SK-N-SH (cell line): ENCODE data around the gene LRRC1. TPM values are rescaled to one million over a fixed set of nuclear protein-coding genes. Genes with fewer than 3 reads are reported as not detected.

Experiments
- CTCF ChIA-PET: fragments of 300-600, 350-600 bp; formaldehyde crosslinking; extraction: SDS; loops from one replicate; lab custom pipeline; 2021; lab: Yijun Ruan, JAX
- POLR2A ChIA-PET: fragments of 350-600 bp; sonication (Branson Sonifier 250); formaldehyde crosslinking; extraction: SDS; loops from one replicate; lab custom pipeline; 2020; ENCODE audit warnings: antibody characterized with exemption, inconsistent platforms; lab: Yijun Ruan, JAX
- DNase-seq: peaks from one replicate; pipeline ENCODE4 v3.0.0; 2012
- H2AFZ ChIP-seq: fragments of 200-600 bp; sonication (generic); 2 replicates; pipeline ENCODE4 v1.8.1; 2016; ENCODE audit warnings: antibody characterized with exemption, mild to moderate bottlenecking, low read depth
- H3F3A ChIP-seq: fragments of 200-600 bp; sonication (generic); replicated peaks from 2 replicates; pipeline ENCODE3; 2016; ENCODE audit warnings: antibody characterized with exemption, mild to moderate bottlenecking; ENCODE audit not compliant: insufficient read depth
- H3K27ac ChIP-seq, 2 experiments: fragments of 200-500 bp in 1 of 2; fragments of 200-600 bp in 1 of 2; sonication (Bioruptor generic) in 1 of 2; sonication (generic), shearing (Covaris generic) in 1 of 2; 2 replicates each; pipeline versions ENCODE4 v1.5.1 to v1.6.1; 2014 to 2016; ENCODE audit warnings: low read depth in 2 of 2, inconsistent platforms in 1 of 2, low read length in 1 of 2, mild to moderate bottlenecking in 1 of 2, mixed read lengths in 1 of 2
- H3K27me3 ChIP-seq: fragments of 200-600 bp; sonication (generic), shearing (Covaris generic); 2 replicates; pipeline ENCODE4 v1.6.1; 2016; ENCODE audit warnings: mixed run types; ENCODE audit not compliant: insufficient read depth
- H3K36me3 ChIP-seq, 2 experiments: fragments of 200-500 bp in 1 of 2; fragments of 200-600 bp in 1 of 2; sonication (Bioruptor generic) in 1 of 2; sonication (generic) in 1 of 2; replicated peaks in 1 of 2; 2 replicates each; pipeline versions ENCODE3 to v1.5.1; 2014 to 2016; ENCODE audit warnings: low read length in 1 of 2, mild to moderate bottlenecking in 1 of 2; ENCODE audit not compliant: insufficient read depth in 2 of 2, control insufficient read depth in 1 of 2
- H3K4me1 ChIP-seq, 2 experiments: fragments of 200-500 bp in 1 of 2; fragments of 200-600 bp in 1 of 2; sonication (Bioruptor generic) in 1 of 2; sonication (generic), shearing (Covaris generic) in 1 of 2; 2 replicates each; pipeline versions ENCODE4 v1.5.1 to v1.6.1; 2014 to 2016; ENCODE audit warnings: low read depth in 1 of 2, low read length in 1 of 2, mixed run types in 1 of 2; ENCODE audit not compliant: insufficient read depth in 2 of 2, control insufficient read depth in 1 of 2
- H3K4me2 ChIP-seq: fragments of 200-600 bp; sonication (generic), shearing (Covaris generic); 2 replicates; pipeline ENCODE4 v1.6.1; 2017; ENCODE audit warnings: mixed run types
- H3K4me3 ChIP-seq, 2 experiments: fragments of 200-500 bp in 1 of 2; fragments of 200-600 bp in 1 of 2; sonication (Bioruptor generic) in 1 of 2; sonication (generic), shearing (Covaris generic) in 1 of 2; 2 replicates each; pipeline versions ENCODE4 v1.5.1 to v1.8.1; 2014 to 2016; ENCODE audit warnings: low read depth in 2 of 2, inconsistent platforms in 1 of 2, low read length in 1 of 2, mild to moderate bottlenecking in 1 of 2, mixed read lengths in 1 of 2, moderate library complexity in 1 of 2
- H3K79me2 ChIP-seq: fragments of 200-600 bp; sonication (generic); 2 replicates; pipeline ENCODE4 v1.8.1; 2017; ENCODE audit warnings: mild to moderate bottlenecking; ENCODE audit not compliant: insufficient read depth
- H3K9ac ChIP-seq: fragments of 200-600 bp; sonication (generic); 2 replicates; pipeline ENCODE4 v1.6.1; 2017; ENCODE audit warnings: mixed run types
- H3K9me2 ChIP-seq: fragments of 200-600 bp; sonication (generic); 2 replicates; pipeline ENCODE4 v1.6.1; 2017; ENCODE audit warnings: mixed run types
- H3K9me3 ChIP-seq: fragments of 200-600 bp; sonication (generic); 2 replicates; pipeline ENCODE4 v1.6.1; 2017; ENCODE audit warnings: mixed run types, mild to moderate bottlenecking, moderate library complexity
- H4K20me1 ChIP-seq: fragments of 200-600 bp; sonication (generic); 2 replicates; pipeline ENCODE4 v1.6.1; 2017; ENCODE audit warnings: mild to moderate bottlenecking, mixed run types; ENCODE audit not compliant: insufficient read depth
- CTCF ChIP-seq: fragments of 200-600 bp; sonication (generic); IDR thresholded peaks from 2 replicates; pipeline ENCODE4 v1.6.1; 2017; ENCODE audit warnings: antibody characterized with exemption, mild to moderate bottlenecking, moderate library complexity
- GATA2 ChIP-seq: sonication (generic); formaldehyde crosslinking; IDR thresholded peaks from 2 replicates; pipeline ENCODE4 v1.5.0; 2020; ENCODE audit warnings: mild to moderate bottlenecking, missing genetic modification reagents
- IRF3 ChIP-seq: fragments of 150-350 bp; IDR thresholded peaks from 2 replicates; pipeline ENCODE4 v1.6.1; 2016; ENCODE audit warnings: mild to moderate bottlenecking, low read depth, low read length
- JUND ChIP-seq: IDR thresholded peaks from 2 replicates; pipeline ENCODE4 v1.4.0; 2012
- MXI1 ChIP-seq: IDR thresholded peaks from 2 replicates; pipeline ENCODE4 v1.6.1; 2012; ENCODE audit warnings: mild to moderate bottlenecking, low read depth, low read length, improper control_type of control experiment
- NFIC ChIP-seq: IDR thresholded peaks from 2 replicates; pipeline ENCODE4 v1.4.0; 2012; ENCODE audit warnings: borderline replicate concordance
- NRF1 ChIP-seq: IDR thresholded peaks from 2 replicates; pipeline ENCODE4 v1.6.1; 2012; ENCODE audit warnings: low read depth, mild to moderate bottlenecking, low read length
- RAD21 ChIP-seq: IDR thresholded peaks from 2 replicates; pipeline ENCODE4 v1.6.1; 2012; ENCODE audit warnings: mild to moderate bottlenecking, low read length
- RCOR1 ChIP-seq: fragments of 150-350 bp; IDR thresholded peaks from 2 replicates; pipeline ENCODE4 v1.6.1; 2017; ENCODE audit warnings: antibody characterized with exemption, low read length
- REST ChIP-seq: IDR thresholded peaks from 2 replicates; pipeline ENCODE4 v1.6.1; 2012; ENCODE audit warnings: mild to moderate bottlenecking, low read depth, low read length, moderate library complexity
- SMC3 ChIP-seq: IDR thresholded peaks from 2 replicates; pipeline ENCODE4 v1.6.1; 2012; ENCODE audit warnings: low read depth, low read length, improper control_type of control experiment
- TEAD4 ChIP-seq: IDR thresholded peaks from 2 replicates; pipeline ENCODE4 v1.4.0; 2012; ENCODE audit warnings: mild to moderate bottlenecking, borderline replicate concordance; ENCODE audit not compliant: insufficient read depth
- USF1 ChIP-seq: IDR thresholded peaks from 2 replicates; pipeline ENCODE4 v1.4.0; 2012; ENCODE audit warnings: low read depth, borderline replicate concordance
- ZBTB33 ChIP-seq: IDR thresholded peaks from 2 replicates; pipeline ENCODE4 v1.4.0; 2012; ENCODE audit warnings: low read depth, borderline replicate concordance
- WGBS: methylation state at CpG from one replicate; pipeline ENCODE4 v1.1.6; 2017; ENCODE audit warnings: low lambda C conversion rate; 5-methylcytosine and 5-hydroxymethylcytosine counted together
- polyA plus RNA-seq, 3 experiments: library from polyadenylated mRNA; depleted of rRNA; stranded (reverse); fragments of >200 nt; gene quantifications; 2 replicates each; pipeline ENCODE4 v1.2.3, GENCODE V29; 2012

LRRC1 gene
- polyA plus RNA-seq, 1 of the 3 experiments (the other 2 are of a cell fraction) = 0.84 TPM

- WGBS = 29% methylated on average over 2 of the region's 2 CpGs
- no peak for DNase-seq
- TF ChIP-seq GATA2 (CRISPR knock-in tag) (no peak), NFIC (no peak), SMC3 (no peak), RCOR1 (no peak), ZBTB33 (no peak), CTCF (no peak), IRF3 (no peak), NRF1 (no peak), JUND (no peak), USF1 (no peak), RAD21 (no peak), TEAD4 (no peak)
- TF ChIP-seq, all 33 proteins: peak for 0
- no peaks in the 10 kb centered on the region for H3K27me3 ChIP-seq
- ChIA-PET CTCF (no interaction called here), POLR2A (no interaction called here)
- H3K9me3 ChIP-seq = no peaks in the 10 kb centered on the region
- no peaks in the 10 kb centered on the region for H4K20me1 ChIP-seq
- H3K27ac ChIP-seq = no peak overlapping the region
- no peak overlapping the region for H3K4me3 ChIP-seq
- no peaks in the 10 kb centered on the region for H3K4me1 ChIP-seq
- no peak overlapping the region for H2AFZ ChIP-seq
- H3K36me3 ChIP-seq = no peaks in the 10 kb centered on the region
- H3F3A ChIP-seq = no peaks in the 10 kb centered on the region
- H3K9ac ChIP-seq = no peak overlapping the region
- H3K9me2 ChIP-seq = no peaks in the 10 kb centered on the region
- no peaks in the 10 kb centered on the region for H3K79me2 ChIP-seq
- no peak overlapping the region for H3K4me2 ChIP-seq
These were observed 84.0 kb downstream of the LRRC1 start for GRCh38 chr6:53878808-53879207.

GRCh38 chr6:53879608-53880007 lies 84.8 kb downstream of the LRRC1 start:
- Histone ChIP-seq H3K79me2 (no peaks in the 10 kb centered on the region), H3K9me3 (no peaks in the 10 kb centered on the region), H2AFZ (no peak overlapping the region), H3K36me3 (no peaks in the 10 kb centered on the region), H3F3A (no peaks in the 10 kb centered on the region), H3K4me3 (no peak overlapping the region), H3K4me2 (no peak overlapping the region), H3K9ac (no peak overlapping the region), H3K4me1 (no peaks in the 10 kb centered on the region), H3K9me2 (no peaks in the 10 kb centered on the region), H3K27ac (no peak overlapping the region), H4K20me1 (no peaks in the 10 kb centered on the region), H3K27me3 (no peaks in the 10 kb centered on the region)
- 6% methylated on average over 4 of the region's 4 CpGs for WGBS
- no peak for TF ChIP-seq MXI1
- no peak for TF ChIP-seq REST
- ChIA-PET CTCF (no interaction called here), POLR2A (no interaction called here)
- DNase-seq = no peak
